DMS114 treated with DMSO at 0.1 percent for 48 hours (cell line): ENCODE results near the gene SAP25.
A peak's percentile ranks its signal among the peaks of the same experiment; 100 is the strongest.

Source experiments
- DNase-seq: peaks from one replicate; lab custom pipeline; 2025; ENCODE audit not compliant: unreplicated experiment; lab: John Stamatoyannopoulos, UW

Gene SAP25

GRCh38 chr7:100598425-100598824 is 24.7 kb upstream of the SAP25 start:
- no peak for DNase-seq

DNA sequence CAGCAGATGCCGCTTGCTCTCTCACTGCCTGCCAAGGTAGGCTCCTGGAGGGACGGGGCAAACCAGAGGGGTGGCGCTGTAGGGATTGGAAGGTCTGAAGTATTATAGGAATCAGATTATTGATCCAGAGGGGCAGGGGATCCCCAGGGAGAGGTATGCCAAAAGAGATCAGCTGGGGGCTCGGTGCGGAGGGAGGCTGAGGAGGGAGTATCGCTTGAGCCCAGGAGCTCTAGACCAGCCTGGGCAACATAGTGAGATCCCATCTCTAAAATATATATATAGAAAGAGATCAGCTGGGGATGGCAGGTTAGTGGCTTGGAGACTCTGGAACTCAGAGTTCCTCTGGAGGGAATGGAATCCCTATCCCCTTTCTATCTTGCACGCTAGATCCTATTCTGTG is 21.5 kb upstream of the SAP25 start:
- no peak for DNase-seq

DNA sequence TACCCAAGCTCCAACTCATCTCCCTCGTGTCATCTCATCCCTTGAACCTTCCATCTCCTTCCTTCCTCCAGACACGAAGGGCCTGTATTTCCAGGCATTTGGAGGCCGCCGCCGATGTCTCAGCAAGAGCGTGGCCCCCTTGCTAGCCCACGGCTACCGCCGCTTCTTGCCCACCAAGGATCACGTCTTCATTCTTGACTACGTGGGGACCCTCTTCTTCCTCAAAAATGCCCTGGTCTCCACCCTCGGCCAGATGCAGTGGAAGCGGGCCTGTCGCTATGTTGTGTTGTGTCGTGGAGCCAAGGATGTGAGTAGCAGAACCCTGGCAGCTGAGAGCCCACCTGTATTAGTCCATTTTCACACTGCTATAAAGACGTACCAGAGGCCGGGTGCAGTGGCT is 17.9 kb upstream of the SAP25 start:
- no peak for DNase-seq

DNA sequence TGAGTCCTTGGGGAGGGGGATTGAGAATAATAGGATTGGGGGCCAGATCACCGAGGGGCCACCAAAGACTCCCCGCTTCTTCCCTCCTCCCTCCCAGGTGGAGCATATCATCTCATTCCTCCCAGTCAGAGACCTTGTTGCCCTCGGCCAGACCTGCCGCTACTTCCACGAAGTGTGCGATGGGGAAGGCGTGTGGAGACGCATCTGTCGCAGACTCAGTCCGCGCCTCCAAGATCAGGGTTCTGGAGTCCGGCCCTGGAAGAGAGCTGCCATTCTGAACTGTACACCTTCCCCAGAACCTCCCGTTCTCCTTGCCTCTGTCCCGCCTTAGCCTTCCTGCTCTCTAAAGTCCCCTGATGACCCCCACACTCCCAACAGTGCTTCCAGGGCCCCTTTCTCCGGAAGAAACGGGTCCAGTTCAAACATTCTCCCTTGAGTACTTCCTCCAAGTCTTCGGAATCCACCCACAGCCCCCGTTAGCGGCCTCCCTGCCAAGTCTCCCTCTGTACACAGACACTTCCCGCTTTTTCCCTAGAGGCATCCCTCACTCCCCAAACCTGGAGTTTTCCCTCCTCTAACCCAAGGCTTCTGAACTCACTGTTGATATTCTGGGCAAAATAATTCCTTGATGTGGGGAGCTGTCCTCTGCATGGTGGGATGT is 16.5 kb upstream of the SAP25 start:
- DNase-seq: no peak

- DNase-seq: no peak
Observed at GRCh38 chr7:100589341-100589947, 15.7 kb upstream of the SAP25 start.

- no peak for DNase-seq
Observed at GRCh38 chr7:100588438-100588837, 14.7 kb upstream of the SAP25 start.

DNA sequence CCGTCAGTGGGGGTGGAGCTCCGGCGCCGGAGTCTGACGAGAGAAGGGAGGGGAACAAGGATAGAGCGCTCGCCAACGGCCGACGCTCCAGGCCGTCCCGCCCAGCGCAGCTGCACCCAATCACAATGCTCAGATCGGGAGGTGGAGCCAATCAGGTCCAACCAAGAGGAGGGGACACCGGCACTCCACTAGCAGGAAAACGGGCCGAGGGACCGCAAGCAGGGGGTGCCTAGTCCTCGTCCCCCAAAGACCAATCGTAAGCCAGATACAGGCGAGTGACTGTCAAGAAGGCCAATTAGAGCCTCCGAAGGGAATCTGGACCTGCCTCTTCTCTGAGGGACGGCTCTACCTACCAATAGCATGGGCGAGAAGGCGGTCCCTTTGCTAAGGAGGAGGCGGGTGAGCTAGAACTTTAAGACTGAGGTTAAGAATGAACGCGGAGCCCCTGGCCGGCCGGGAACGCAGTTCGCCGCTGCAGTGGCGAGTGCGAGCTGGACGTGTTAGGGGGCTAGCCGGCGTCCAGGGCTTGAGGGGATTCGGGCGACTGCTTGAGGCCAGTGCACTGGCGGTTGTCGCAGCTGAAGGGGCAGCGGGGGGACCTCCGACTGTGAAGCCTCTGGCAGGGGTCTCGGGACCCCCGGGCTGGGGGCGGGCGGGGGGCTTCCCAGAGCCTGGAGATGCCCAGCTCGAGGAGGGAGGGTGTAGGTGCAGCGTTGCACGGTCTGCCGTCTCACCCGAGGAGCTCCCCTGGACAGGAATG is 12.7 kb upstream of the SAP25 start, which contains the start of gene FBXO24:
TSS of gene FBXO24 (plus strand) at position 63 of the 760 bp plus-strand sequence. CDS start at position 361, 298 bp downstream.
- peak; percentile 99 for DNase-seq

GRCh38 chr7:100585511-100586265 is 12.0 kb upstream of the SAP25 start, which contains the start of gene LRCH4:
Gene LRCH4, minus strand, starts transcription at chr7:100586129. Its CDS starts 29 bp downstream, at chr7:100586100.
- DNase-seq: no peak

DNA sequence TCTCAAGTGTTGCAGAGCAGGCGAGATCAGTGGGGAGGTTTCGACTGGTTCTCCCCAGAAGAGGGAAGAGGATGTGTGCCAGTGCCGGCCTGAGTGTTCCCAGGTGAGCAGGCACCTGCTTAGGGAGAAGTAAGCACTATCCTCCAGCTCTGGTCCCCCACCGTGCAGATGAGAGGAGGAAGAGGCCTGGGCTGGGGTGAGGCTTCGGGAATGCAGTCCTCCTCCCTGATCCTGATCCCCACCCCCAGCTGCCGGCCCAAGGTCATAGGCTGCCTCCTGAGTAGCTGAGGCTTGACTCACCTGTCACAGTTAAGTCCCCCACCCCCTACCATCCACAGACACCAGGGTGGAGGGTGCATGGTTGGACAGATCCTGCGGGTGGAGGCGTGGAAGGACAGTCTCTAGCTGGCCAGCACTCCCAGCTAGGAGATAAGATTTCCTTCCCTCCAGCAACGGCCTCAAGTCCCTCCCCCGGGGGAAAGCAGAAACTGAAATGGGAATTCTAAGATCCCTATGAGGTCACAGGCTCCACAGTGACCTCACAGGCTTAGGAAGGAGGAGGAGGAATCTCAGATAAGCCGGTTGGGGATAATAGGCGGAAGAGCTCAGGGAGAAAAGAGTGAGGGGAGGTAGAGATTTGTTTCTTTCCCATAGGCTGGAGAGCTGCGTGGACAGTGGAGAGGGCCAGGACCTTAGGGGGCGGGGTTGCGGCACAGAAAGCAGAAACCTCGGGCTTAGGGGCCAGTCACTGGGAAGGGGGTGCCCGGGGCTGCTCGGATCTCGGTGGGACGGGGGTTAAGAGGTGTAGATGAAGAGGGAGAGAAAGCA is 11.2 kb upstream of the SAP25 start:
- no peak for DNase-seq

DNA sequence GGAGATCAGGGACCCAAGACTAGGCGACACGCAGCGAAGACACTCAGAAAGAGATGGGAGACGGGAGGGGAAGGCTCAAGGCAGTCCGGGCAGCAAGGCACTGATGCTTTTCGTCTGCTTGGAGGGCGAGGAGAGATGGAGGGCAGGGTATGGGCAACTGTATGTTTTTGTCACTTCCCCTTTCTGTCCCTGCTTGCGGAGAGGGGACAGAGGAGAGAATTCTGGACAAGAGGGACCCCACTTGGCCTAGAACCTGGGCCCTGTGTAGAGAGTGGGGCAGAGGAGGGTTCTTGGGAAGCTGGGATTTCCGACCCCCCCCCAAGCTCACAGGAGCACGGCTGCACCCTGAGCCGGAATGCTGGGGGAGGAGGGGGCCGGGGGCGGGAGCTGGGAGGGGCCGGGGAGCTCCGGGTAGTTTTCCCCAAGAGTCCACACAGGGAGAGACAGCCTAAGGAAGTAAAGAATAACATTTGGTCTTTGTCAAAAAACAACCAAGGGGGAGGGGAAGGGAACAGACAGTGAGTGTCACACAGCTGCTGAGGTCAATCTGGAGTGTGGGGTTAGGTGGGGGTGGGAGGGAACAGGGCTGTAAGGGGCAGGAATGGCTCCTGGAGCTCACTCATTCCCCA is 10.5 kb upstream of the SAP25 start:
- no peak for DNase-seq

GRCh38 chr7:100583132-100584053 is 9.7 kb upstream of the SAP25 start:
- no peak for DNase-seq

- no peak for DNase-seq
Observed at GRCh38 chr7:100582650-100583049, 8.9 kb upstream of the SAP25 start.

DNA sequence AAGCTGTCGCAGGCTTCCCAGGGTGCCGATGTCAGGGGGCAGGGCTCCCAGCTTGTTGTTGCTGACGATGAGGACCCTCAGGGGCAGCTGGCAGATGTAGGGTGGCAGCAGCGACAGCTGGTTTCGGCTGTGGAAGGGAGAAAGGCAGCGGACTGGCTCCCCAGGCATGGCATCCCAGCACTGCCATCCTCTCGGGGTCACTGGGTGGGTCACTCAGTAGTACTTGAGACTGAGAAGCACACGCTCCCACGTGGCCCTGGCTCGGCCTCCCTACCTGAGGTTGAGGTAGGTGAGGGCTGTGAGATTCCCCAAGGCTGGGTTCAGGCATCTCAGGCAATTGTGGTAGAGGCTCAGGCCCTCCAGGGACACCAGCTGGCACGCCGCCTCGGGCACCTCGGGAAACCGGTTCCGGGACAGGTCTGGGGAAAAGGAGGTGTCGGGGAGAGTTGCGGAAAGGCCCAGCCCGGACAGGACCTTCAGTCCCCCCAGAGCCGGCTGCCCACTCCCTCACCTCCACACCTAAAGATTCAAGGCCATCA is 8.4 kb upstream of the SAP25 start:
- DNase-seq: no peak

DNA sequence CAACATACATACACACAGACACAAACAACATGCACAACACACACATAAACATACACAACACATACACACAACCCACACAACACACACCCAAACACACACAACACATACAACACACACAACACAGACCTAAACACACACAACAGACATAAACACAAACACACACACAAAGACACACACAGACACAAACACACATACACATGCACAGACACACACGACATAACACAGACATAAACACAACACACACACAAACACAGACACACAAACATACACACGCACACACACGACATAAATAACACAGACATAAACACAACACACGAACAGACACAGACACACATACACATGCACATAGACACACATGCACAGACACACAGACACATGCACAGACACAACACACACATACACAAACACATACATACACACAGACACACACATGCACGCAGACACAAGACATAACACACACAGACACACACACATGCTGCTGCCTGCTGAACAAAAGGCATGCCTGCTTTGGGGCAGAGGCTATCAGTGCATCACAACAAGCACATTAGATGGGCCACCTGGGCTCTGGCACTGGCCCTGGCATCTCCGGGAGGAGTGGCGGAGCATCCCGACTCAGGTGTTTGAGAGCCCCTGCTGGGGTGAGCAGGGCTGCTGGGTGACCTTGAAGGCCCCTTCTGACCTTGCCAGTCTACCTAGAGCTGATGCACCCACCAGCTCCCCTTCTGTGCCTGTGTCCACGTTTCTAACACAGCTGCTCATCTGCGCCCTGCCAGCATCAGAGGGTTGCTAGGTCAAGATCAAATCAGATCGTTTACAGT is 7.0 kb upstream of the SAP25 start:
- no peak for DNase-seq

- DNase-seq: no peak
Observed at GRCh38 chr7:100578246-100579183, 4.8 kb upstream of the SAP25 start.

- DNase-seq: no peak
Observed at GRCh38 chr7:100577507-100577906, 3.8 kb upstream of the SAP25 start.

GRCh38 chr7:100577103-100577502 is 3.4 kb upstream of the SAP25 start:
- no peak for DNase-seq
